ENCODE data around the gene GSK3A. TPM values are rescaled to one million over a fixed set of nuclear protein-coding genes. Genes with fewer than 3 reads are reported as not detected.

Gene GSK3A
- total and polyA plus RNA-seq, 9 of the 15 experiments (the other 6 are each of a cell fraction or from before 2014, with no cell fraction given) = 0.62 to 90.7 (median 33.3) TPM

DNA sequence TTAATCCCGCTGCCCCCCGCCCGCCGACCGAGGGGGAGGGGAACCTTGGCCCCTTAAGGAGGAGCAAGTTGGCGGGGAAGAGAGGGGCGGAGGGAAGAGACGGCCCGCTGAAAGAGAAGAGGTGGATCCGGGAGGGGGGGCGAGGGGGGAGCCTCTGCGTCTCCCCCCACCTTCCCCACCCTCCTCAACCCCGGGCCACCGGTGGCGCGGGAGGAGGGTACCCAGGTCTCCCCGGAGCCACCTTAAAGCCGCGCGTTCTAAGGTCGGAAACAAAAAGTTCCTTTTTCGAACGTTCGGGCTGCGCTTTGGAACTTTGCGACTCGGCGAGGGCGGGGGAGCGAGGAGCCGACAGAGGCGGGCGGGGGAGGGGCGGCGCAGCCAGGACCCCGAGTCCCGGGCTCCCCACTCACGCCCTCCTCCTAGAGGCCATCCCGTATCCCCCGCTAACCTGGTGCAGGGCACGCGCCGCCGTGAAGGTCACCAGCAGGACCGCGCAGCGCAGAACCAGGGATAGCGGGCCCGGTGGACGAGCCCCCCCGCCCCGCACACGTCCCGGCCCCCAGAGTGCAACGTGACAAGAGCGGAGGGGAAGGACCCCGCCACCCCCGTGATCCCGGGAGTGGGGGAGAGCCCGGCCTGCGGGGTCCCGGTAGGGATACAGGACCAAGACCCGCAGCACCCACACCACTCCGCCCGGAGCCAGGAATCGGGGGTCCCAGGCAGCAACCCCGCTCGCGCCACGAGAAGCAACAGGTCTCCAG is 11.9 kb upstream of the GSK3A start (continued):
- TF ChIP-seq BDP1 (IDR thresholded peaks at IDR 0.05; ENCODE audit: insufficient read depth, insufficient read length) = no peak
- TF ChIP-seq HCFC1 (IDR thresholded peaks at IDR 0.05; ENCODE audit: low read depth, low read length) = no peak
- TF ChIP-seq, protein P1, sequence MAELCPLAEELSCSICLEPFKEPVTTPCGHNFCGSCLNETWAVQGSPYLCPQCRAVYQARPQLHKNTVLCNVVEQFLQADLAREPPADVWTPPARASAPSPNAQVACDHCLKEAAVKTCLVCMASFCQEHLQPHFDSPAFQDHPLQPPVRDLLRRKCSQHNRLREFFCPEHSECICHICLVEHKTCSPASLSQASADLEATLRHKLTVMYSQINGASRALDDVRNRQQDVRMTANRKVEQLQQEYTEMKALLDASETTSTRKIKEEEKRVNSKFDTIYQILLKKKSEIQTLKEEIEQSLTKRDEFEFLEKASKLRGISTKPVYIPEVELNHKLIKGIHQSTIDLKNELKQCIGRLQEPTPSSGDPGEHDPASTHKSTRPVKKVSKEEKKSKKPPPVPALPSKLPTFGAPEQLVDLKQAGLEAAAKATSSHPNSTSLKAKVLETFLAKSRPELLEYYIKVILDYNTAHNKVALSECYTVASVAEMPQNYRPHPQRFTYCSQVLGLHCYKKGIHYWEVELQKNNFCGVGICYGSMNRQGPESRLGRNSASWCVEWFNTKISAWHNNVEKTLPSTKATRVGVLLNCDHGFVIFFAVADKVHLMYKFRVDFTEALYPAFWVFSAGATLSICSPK (IDR thresholded peaks at IDR 0.05; ENCODE audit: borderline replicate concordance) = no peak
- TF ChIP-seq, protein P2, sequence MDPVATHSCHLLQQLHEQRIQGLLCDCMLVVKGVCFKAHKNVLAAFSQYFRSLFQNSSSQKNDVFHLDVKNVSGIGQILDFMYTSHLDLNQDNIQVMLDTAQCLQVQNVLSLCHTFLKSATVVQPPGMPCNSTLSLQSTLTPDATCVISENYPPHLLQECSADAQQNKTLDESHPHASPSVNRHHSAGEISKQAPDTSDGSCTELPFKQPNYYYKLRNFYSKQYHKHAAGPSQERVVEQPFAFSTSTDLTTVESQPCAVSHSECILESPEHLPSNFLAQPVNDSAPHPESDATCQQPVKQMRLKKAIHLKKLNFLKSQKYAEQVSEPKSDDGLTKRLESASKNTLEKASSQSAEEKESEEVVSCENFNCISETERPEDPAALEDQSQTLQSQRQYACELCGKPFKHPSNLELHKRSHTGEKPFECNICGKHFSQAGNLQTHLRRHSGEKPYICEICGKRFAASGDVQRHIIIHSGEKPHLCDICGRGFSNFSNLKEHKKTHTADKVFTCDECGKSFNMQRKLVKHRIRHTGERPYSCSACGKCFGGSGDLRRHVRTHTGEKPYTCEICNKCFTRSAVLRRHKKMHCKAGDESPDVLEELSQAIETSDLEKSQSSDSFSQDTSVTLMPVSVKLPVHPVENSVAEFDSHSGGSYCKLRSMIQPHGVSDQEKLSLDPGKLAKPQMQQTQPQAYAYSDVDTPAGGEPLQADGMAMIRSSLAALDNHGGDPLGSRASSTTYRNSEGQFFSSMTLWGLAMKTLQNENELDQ (CRISPR knock-in tag; IDR thresholded peaks at IDR 0.05; ENCODE audit: borderline replicate concordance) = no peak
- TF ChIP-seq ZNF57 (CRISPR knock-in tag; IDR thresholded peaks at IDR 0.05) = no peak
- TF ChIP-seq ZNF695 (CRISPR knock-in tag; IDR thresholded peaks at IDR 0.05) = no peak
- TF ChIP-seq FOXA1 (IDR thresholded peaks at IDR 0.05; ENCODE audit: borderline replicate concordance) = no peak
- no peak for TF ChIP-seq KDM5B (IDR thresholded peaks at IDR 0.05; ENCODE audit: insufficient replicate concordance, low read depth, low read length)
- TF ChIP-seq SUPT5H (IDR thresholded peaks at IDR 0.05) = 0 out of 2 replicates have a peak, but pooled peaks have one; percentile 43
- TF ChIP-seq, protein P3, sequence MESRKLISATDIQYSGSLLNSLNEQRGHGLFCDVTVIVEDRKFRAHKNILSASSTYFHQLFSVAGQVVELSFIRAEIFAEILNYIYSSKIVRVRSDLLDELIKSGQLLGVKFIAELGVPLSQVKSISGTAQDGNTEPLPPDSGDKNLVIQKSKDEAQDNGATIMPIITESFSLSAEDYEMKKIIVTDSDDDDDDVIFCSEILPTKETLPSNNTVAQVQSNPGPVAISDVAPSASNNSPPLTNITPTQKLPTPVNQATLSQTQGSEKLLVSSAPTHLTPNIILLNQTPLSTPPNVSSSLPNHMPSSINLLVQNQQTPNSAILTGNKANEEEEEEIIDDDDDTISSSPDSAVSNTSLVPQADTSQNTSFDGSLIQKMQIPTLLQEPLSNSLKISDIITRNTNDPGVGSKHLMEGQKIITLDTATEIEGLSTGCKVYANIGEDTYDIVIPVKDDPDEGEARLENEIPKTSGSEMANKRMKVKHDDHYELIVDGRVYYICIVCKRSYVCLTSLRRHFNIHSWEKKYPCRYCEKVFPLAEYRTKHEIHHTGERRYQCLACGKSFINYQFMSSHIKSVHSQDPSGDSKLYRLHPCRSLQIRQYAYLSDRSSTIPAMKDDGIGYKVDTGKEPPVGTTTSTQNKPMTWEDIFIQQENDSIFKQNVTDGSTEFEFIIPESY (CRISPR knock-in tag; IDR thresholded peaks at IDR 0.05) = peak; percentile 12; the same call in 1 of the 2 replicates
- no peak for TF ChIP-seq KLF6 (CRISPR knock-in tag; IDR thresholded peaks at IDR 0.05; ENCODE audit: borderline replicate concordance)
- no peak for TF ChIP-seq LEF1 (IDR thresholded peaks at IDR 0.05)
- no peak for TF ChIP-seq TAF15 (IDR thresholded peaks at IDR 0.05; ENCODE audit: low read depth, low read length)
- TF ChIP-seq JUNB (CRISPR knock-in tag; conservative IDR thresholded peaks at IDR 0.05) = no peak
- TF ChIP-seq ZBTB7A (IDR thresholded peaks at IDR 0.05; ENCODE audit: borderline replicate concordance, control insufficient read depth, low read depth, low read length) = peak; percentile 82
- TF ChIP-seq CBX5 (IDR thresholded peaks at IDR 0.05; ENCODE audit: borderline replicate concordance, low read depth) = no peak
- TF ChIP-seq STAG1 (CRISPR knock-in tag; IDR thresholded peaks at IDR 0.05; ENCODE audit: borderline replicate concordance) = no peak
- no peak for TF ChIP-seq CBFA2T2 (conservative IDR thresholded peaks at IDR 0.05)
- no peak for TF ChIP-seq COPS2 (conservative IDR thresholded peaks at IDR 0.05)
- no peak for TF ChIP-seq NR3C1 (CRISPR knock-in tag; IDR thresholded peaks at IDR 0.05)
- peak; percentile 96 for TF ChIP-seq VEZF1 (CRISPR knock-in tag; IDR thresholded peaks at IDR 0.05)
- no peak for TF ChIP-seq ZNF764 (CRISPR knock-in tag; IDR thresholded peaks at IDR 0.05; ENCODE audit: low read depth)
